ENCODE results near the gene PFKFB2.

Gene PFKFB2

DNA sequence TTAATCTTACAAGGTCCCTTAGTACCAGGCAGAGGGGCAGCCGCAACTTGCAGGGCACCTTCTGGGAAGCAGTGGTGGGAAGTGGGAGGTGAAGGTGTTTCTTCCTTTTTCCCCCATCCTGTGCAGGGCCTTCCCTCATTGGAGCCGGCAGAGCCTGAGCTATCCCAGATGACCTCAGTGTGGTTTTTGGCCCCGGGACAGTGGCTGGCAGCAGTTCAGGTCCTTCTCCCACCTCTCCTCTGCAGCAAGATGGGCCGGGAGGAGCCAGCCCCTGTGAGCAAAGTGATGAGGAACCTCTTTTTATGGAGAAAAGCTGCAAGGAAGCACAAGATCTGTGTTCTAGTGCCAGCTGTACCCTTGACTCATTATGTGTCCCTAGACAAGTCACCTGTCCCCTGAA is 6.8 kb downstream of the PFKFB2 start:
- TF ChIP-seq, protein P1, sequence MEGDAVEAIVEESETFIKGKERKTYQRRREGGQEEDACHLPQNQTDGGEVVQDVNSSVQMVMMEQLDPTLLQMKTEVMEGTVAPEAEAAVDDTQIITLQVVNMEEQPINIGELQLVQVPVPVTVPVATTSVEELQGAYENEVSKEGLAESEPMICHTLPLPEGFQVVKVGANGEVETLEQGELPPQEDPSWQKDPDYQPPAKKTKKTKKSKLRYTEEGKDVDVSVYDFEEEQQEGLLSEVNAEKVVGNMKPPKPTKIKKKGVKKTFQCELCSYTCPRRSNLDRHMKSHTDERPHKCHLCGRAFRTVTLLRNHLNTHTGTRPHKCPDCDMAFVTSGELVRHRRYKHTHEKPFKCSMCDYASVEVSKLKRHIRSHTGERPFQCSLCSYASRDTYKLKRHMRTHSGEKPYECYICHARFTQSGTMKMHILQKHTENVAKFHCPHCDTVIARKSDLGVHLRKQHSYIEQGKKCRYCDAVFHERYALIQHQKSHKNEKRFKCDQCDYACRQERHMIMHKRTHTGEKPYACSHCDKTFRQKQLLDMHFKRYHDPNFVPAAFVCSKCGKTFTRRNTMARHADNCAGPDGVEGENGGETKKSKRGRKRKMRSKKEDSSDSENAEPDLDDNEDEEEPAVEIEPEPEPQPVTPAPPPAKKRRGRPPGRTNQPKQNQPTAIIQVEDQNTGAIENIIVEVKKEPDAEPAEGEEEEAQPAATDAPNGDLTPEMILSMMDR (IDR thresholded peaks at IDR 0.05; ENCODE audit: low read depth, low read length) = no peak
- no peak overlapping the region for H3K4me3 ChIP-seq (ENCODE audit: low read depth, low read length)

DNA sequence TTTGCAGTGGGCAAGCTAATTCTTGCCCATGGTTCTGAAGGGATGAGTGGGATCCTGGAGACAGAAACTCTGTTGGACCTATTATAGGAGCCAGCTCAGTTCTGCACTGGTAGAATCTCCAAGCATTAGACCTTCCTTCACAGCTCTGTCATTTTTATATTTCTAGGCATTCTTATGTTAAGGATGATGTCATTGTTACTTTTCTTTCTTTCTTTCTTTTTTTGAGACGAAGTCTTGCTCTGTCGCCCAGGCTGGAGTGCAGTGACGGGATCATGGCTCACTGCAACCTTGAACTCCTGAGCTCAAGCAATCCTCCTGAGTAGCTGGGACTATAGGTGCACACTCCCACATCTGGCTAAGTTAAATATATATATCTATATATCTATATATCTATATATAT is 7.5 kb downstream of the PFKFB2 start:
- TF ChIP-seq, protein P1 (IDR thresholded peaks at IDR 0.05; ENCODE audit: low read depth, low read length) = no peak
- no peak overlapping the region for H3K4me3 ChIP-seq (ENCODE audit: low read depth, low read length)

DNA sequence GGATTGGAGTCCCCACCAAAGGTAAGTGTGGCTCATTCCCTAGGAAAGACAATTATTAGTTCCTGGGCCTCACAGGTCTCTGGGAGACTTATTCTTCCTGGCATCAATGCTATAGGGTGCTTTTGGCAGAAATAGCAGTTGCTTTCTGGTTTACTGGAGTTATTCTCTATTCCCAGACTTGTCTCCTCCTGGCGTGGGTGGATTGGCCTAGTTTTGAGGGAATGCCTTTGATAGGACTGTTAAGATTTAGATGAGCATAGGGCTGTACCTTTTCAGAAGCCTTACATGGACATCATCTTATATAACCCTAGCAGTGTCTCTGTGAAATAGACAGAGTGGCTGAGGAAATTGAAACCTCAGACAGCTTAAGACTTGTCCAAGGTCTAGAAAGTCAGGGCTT is 9.0 kb downstream of the PFKFB2 start:
- no peak overlapping the region for H3K4me3 ChIP-seq (ENCODE audit: low read depth, low read length)
- TF ChIP-seq, protein P1 (IDR thresholded peaks at IDR 0.05; ENCODE audit: low read depth, low read length) = no peak

DNA sequence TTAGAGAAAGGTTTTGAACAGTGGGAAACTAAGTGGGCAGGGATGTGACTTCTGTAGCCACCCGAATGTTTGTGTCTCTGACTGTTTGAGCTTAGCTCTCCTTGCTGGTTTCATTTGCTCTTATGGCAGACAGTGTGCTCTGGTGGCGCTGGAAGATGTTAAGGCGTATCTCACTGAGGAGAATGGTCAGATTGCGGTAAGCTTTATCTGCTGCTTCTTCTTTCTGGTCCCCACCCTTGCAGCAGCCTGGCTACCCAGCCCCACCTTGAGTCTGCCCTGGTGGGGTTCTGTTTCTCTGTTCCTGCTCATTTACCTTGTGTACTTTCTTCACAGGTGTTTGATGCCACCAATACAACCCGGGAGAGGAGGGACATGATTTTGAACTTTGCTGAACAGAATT is 9.9 kb downstream of the PFKFB2 start:
- H3K4me3 ChIP-seq (ENCODE audit: low read depth, low read length) = no peak overlapping the region
- TF ChIP-seq, protein P1 (IDR thresholded peaks at IDR 0.05; ENCODE audit: low read depth, low read length) = no peak

DNA sequence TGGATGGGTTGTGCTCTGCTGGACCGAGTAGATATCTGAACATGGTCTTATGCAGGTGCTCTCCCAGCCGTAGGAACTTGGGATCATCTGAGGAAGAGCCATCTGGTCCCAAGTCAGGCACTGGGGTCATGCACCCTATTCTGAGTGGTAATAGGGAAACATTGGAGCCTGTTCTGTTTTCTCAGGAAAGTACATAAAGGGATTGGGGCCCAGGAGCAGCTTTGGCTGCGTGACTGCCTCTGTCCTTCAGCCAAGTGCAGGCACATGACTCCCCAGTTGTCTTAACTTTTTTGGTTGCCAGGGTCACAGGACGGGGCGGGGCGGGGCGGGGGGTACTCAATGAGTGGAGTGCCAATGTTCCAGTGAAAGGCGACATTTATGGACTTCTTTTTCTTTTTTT is 11.5 kb downstream of the PFKFB2 start:
- H3K4me3 ChIP-seq (ENCODE audit: low read depth, low read length) = no peak overlapping the region
- TF ChIP-seq, protein P1 (IDR thresholded peaks at IDR 0.05; ENCODE audit: low read depth, low read length) = no peak

DNA sequence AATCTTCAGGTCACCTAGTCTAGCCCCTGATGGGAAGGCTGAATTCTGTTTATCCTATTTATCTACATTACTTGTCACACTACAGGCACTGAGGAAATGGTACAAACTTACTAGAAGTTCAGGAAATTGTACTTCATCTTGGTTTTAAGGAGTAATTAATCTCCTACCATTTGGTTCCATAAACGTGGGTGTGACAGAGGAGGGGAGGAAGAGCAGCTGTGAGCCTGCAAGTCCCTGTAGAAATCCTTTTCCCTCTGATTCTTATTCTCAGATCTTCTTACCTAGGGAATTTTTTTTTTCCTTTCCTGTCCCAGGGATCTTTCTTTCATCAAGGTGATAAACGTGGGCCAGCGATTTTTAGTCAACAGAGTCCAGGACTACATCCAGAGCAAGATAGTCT is 14.1 kb downstream of the PFKFB2 start:
- TF ChIP-seq, protein P1 (IDR thresholded peaks at IDR 0.05; ENCODE audit: low read depth, low read length) = no peak
- H3K4me3 ChIP-seq (ENCODE audit: low read depth, low read length) = no peak overlapping the region

DNA sequence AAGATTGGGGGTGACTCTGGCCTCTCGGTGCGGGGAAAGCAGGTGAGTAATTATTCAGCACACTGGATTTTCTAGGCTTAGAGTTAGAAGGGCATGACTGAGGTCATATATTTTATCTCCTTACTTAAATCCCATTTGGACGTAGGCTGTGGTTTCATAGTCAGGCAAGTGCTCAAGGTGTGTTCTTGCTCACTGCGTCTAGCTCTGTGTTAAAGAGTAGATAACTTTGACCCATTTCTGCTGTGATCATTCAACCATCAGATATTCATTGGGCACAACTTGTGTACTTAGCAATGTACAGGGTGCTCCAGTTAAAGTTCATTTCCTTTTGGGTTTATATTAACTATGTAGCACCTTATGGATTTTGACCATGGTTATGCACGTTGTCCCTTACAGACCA is 14.6 kb downstream of the PFKFB2 start:
- no peak overlapping the region for H3K4me3 ChIP-seq (ENCODE audit: low read depth, low read length)
- TF ChIP-seq, protein P1 (IDR thresholded peaks at IDR 0.05; ENCODE audit: low read depth, low read length) = no peak
